ENCODE data around the gene TM6SF1. TPM values are rescaled to one million over a fixed set of nuclear protein-coding genes. Genes with fewer than 3 reads are reported as not detected.
"Not testable (repeated sequence)": the region's sequence is repeated elsewhere in the genome, so short reads cannot be mapped to it uniquely, and the experiment has no call there.

The TM6SF1 gene
- polyA plus RNA-seq, 1 experiment: 15.1 TPM

- H3K9me3 ChIP-seq (ENCODE audit: control insufficient read depth, insufficient read depth, low read length): no peaks in the 10 kb centered on the region
- no peak for TF ChIP-seq CTCF (IDR thresholded peaks at IDR 0.05; ENCODE audit: low read depth, low read length)
- ChIA-PET POLR2A (no interaction called here), CTCF (no interaction called here)
- no peak overlapping the region for H3K4me3 ChIP-seq (ENCODE audit: low read depth, low read length)
- no peaks in the 10 kb centered on the region for H3K27me3 ChIP-seq (ENCODE audit: control insufficient read depth, insufficient read depth, low read length)
- H3K27ac ChIP-seq (ENCODE audit: low read depth, low read length): no peak overlapping the region
- no peak for DNase-seq (ENCODE audit: low read depth, low spot score)
Observed at GRCh38 chr15:83119968-83120581, 12.6 kb downstream of the TM6SF1 start.

GRCh38 chr15:83123529-83123928 lies 16.1 kb downstream of the TM6SF1 start:
- H3K27ac ChIP-seq (ENCODE audit: low read depth, low read length): no peak overlapping the region
- TF ChIP-seq CTCF (IDR thresholded peaks at IDR 0.05; ENCODE audit: low read depth, low read length): no peak
- ChIA-PET POLR2A (no interaction called here), CTCF (interaction anchor here (0.8 kb wide), 1 partner anchor 73 kb away, joined by 6 read pairs; no protein-coding TSS in a partner anchor)
- H3K27me3 ChIP-seq (ENCODE audit: control insufficient read depth, insufficient read depth, low read length): no peaks in the 10 kb centered on the region
- H3K4me3 ChIP-seq (ENCODE audit: low read depth, low read length): no peak overlapping the region
- no peak for DNase-seq (ENCODE audit: low read depth, low spot score)
- no peaks in the 10 kb centered on the region for H3K9me3 ChIP-seq (ENCODE audit: control insufficient read depth, insufficient read depth, low read length)

- no peak overlapping the region for H3K4me3 ChIP-seq (ENCODE audit: low read depth, low read length)
- no peaks in the 10 kb centered on the region for H3K27me3 ChIP-seq (ENCODE audit: control insufficient read depth, insufficient read depth, low read length)
- no peak for DNase-seq (ENCODE audit: low read depth, low spot score)
- POLR2A ChIA-PET: interaction anchor here (0.6 kb wide), 1 partner anchor 60 kb away, joined by 3 read pairs; the partner anchor contains the start of gene BTBD1
- TF ChIP-seq CTCF (IDR thresholded peaks at IDR 0.05; ENCODE audit: low read depth, low read length): no peak
- no peaks in the 10 kb centered on the region for H3K9me3 ChIP-seq (ENCODE audit: control insufficient read depth, insufficient read depth, low read length)
- no peak overlapping the region for H3K27ac ChIP-seq (ENCODE audit: low read depth, low read length)
- CTCF ChIA-PET: no interaction called here
Observed at GRCh38 chr15:83127547-83128150, 20.2 kb downstream of the TM6SF1 start.

GRCh38 chr15:83129791-83130190 lies 22.3 kb downstream of the TM6SF1 start:
- no peak for TF ChIP-seq CTCF (IDR thresholded peaks at IDR 0.05; ENCODE audit: low read depth, low read length)
- Histone ChIP-seq H3K27ac (ENCODE audit: low read depth, low read length) (no peak overlapping the region), H3K27me3 (ENCODE audit: control insufficient read depth, insufficient read depth, low read length) (no peaks in the 10 kb centered on the region), H3K9me3 (ENCODE audit: control insufficient read depth, insufficient read depth, low read length) (no peaks in the 10 kb centered on the region), H3K4me3 (ENCODE audit: low read depth, low read length) (no peak overlapping the region)
- ChIA-PET POLR2A (no interaction called here), CTCF (no interaction called here)
- DNase-seq (ENCODE audit: low read depth, low spot score): no peak

GRCh38 chr15:83132861-83133523 lies 25.5 kb downstream of the TM6SF1 start:
- Histone ChIP-seq H3K9me3 (ENCODE audit: control insufficient read depth, insufficient read depth, low read length) (no peaks in the 10 kb centered on the region), H3K27ac (ENCODE audit: low read depth, low read length) (no peak overlapping the region), H3K4me3 (ENCODE audit: low read depth, low read length) (no peak overlapping the region), H3K27me3 (ENCODE audit: control insufficient read depth, insufficient read depth, low read length) (no peaks in the 10 kb centered on the region)
- no peak for TF ChIP-seq CTCF (IDR thresholded peaks at IDR 0.05; ENCODE audit: low read depth, low read length)
- POLR2A ChIA-PET: no interaction called here
- DNase-seq (ENCODE audit: low read depth, low spot score): no peak
- CTCF ChIA-PET: no interaction called here

GRCh38 chr15:83142151-83142550 lies 34.7 kb downstream of the TM6SF1 start:
- DNase-seq (ENCODE audit: low read depth, low spot score); H3K4me3 ChIP-seq (ENCODE audit: low read depth, low read length); H3K27ac ChIP-seq (ENCODE audit: low read depth, low read length); H3K27me3 ChIP-seq (ENCODE audit: control insufficient read depth, insufficient read depth, low read length); POLR2A ChIA-PET; CTCF ChIA-PET; H3K9me3 ChIP-seq (ENCODE audit: control insufficient read depth, insufficient read depth, low read length): not testable (repeated sequence)
